Stimulated activated CD4-positive, alpha-beta T cell treated with anti-CD3 and anti-CD28 coated beads, Interleukin-12 subunit alpha, Interleukin-12 subunit beta, amount 100 ng/mL, for 24 hours (primary cell): ENCODE measurements around the gene BIN1.

Experiments
- DNase-seq, 2 experiments: peaks; one replicate each; pipeline ENCODE4 v3.0.0-alpha.2; 2020; ENCODE audit warnings: low read depth in 2 of 2

BIN1 gene

DNA sequence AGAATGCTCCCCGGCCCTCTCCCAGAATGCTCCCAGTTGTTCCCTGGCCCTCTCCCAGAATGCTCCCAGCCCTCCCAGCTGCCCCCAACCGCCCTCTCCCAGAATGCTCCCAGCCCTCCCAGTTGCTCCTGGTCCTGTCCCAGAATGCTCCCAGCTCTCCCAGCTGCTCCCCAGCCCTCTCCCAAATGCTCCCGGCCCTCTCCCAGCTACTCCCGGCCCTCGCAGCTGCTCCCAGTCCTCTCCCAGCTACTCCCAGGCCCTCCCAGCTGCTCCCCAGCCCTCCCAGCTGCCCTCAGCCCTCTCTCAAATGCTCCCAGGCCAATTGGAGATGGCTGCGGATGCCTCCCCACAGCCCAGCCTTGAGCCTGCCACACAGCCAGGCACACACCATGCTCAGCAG lies 31.1 kb downstream of the BIN1 start:
- DNase-seq = no peak

DNA sequence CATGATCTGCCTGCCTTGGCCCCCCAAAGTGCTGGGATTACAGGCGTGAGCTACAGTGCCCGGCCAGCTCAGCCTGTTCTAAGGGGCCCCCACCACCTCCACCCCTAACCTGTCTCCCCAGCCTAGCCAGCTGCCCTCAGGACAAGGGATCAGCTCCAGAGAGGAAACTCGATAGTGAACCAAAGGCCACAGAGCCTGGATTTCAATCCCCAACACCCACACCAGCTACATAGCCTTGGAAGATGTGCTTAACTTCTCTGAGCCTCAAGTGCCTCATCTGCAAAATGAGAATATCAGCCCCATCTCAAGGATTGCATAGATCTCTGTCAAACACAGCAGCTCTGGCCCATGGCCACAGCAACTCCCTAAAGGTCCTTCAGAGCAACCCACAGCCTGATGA lies 32.0 kb downstream of the BIN1 start:
- DNase-seq = no peak

DNA sequence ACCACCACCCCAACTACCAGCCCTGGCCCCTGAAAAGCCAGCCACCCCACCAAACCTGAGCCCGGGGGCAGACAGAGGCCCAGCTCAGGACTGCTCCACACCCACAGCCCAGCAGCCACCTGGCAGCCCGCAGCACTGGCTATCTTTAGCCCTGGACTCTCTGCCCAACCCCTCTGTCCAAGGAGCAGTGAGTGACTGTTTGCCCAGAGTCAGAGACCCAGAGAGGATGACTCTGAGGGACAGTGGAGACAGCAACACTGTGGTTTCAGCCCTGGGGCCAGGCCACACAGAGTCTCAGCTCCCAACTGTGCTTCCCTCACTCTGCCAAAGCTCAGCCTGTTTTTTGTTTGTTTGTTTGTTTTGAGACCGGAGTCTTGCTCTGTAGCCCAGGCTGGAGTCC lies 32.6 kb downstream of the BIN1 start:
- no peak for DNase-seq

DNA sequence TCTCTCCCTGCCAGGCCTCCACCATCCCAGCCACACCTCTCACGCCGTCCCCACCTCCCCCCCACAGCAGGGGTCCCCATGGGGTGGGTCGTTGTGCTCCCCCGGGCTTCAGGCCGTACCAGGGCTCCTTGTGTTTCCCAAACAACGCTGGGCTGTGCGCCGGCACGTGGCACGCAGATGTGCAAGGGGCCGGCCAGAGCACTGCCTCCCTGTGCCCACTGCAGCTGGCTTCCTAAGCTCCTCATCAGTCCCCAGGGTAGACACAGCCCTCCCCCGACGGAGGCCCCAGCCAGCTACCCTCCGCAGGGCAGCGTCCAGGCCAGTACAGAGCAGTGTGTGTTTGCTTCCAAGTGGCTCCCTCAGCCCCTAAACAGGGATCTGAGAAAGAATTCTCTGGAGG lies 34.0 kb downstream of the BIN1 start:
- no peak for DNase-seq

DNA sequence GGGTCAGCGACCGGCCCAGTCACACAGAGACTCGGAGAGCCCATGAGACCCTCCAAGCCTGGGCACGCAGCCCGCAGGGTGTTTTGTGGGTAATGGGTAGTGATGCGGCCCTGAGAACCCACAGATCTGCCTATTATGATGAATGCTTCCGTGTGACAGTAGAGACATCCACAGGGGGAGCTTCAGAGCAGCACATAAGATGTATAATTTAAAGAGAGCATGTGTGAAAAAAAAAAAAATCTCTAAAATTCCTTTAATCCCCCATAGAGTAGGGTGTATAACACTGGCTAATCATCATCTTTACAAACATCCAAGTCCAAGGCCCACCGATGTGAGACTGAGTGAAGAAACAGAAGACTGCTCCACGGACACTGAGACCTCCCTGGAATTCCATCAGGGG lies 34.6 kb downstream of the BIN1 start:
- DNase-seq = no peak

DNA sequence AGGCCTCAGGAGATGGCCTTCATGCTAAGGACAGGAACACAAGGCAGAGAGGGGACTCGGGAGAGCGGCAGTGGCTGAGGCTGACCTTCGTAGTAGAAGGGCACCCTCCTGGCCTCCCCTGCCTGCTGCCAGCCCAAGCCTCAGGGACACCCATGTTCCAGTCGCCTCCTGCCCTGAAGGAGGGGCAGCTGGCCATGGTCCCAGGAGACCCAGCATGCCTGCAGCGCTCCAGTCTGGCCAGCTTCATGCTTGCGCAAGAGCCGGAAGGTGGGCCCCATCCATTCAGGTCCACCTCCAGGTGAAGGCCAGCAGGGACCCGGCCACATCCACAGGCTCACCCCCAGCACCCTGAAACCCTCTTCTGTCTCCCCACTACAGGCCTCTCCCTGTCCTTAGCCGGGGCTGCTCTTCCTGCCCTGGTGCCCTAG lies 35.0 kb downstream of the BIN1 start:
- DNase-seq = no peak

DNA sequence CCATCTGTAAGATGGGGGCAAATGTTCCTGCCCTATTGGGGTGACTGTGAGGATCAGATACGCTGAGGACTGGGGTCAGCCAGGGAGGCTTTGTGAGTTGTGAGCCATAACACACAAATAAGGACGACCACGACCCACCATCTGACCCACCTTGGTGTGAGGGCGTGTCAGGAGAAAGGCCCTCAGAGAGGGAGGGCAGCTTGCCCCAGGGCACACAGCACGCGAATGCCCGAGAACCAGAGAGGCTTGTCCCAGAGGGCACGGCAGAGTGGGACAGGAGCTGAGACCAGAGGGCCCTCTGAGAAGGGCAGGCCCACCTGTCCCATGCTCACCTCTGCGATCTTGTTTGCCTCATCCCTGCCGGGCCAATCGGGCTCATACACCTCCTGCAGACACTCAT lies 36.7 kb downstream of the BIN1 start:
- no peak for DNase-seq

DNA sequence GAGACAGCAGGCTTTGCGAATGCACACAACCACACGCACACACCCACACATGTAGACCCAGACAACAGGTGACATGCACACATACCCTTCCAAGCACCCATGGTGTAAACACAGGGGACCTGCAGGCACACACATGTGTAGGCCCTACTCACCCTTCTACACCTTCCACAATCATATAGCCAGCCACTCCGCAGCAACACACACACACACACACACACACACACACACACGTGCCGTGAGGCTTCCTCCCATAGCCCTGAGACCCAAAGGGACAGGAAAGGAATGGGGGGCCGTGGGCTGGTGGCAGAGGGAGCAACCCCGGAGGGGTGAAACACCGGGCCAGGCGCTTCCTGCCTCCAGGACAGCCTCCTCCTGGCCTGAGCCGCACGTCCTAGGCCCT lies 37.4 kb downstream of the BIN1 start:
- DNase-seq = no peak

DNA sequence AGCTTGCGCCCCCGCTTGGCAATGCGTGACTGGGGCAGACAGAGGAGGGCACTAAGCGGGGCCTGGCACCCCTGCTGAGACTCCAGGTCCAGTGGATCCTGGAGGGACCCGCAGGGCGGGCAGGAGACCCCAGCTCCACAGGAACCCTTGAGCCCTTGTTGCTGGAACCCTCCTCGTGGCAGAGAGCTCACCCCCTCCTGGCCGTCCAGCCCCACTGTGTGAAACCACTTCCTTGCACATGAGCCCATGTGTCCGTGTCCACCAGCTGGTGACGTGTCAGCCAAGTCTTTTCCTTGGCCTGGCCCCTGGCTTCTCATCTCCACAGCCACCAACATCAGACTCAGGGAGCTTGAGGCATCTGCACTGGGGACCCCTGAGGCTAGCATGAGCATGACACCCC lies 38.0 kb downstream of the BIN1 start:
- no peak for DNase-seq

DNA sequence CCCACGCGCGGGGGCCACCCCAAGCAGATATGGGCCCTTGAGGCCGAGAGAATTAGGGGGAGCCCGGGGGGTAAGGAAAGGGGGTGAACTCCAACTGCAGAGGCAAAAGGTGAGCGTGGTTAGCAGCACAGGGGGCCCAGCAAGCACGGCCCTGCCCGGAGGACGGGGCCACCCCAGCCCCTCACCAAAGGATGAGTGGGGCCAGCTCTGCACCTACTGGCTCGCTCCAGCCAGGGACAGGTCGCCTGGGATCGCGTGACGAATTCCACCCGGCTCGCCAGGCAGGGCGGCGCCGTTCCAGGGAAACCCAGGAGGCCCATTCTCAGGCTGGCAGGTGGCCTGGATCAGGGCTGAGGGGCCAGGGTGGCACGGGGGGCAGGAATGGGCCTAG lies 38.6 kb downstream of the BIN1 start:
- no peak for DNase-seq

DNA sequence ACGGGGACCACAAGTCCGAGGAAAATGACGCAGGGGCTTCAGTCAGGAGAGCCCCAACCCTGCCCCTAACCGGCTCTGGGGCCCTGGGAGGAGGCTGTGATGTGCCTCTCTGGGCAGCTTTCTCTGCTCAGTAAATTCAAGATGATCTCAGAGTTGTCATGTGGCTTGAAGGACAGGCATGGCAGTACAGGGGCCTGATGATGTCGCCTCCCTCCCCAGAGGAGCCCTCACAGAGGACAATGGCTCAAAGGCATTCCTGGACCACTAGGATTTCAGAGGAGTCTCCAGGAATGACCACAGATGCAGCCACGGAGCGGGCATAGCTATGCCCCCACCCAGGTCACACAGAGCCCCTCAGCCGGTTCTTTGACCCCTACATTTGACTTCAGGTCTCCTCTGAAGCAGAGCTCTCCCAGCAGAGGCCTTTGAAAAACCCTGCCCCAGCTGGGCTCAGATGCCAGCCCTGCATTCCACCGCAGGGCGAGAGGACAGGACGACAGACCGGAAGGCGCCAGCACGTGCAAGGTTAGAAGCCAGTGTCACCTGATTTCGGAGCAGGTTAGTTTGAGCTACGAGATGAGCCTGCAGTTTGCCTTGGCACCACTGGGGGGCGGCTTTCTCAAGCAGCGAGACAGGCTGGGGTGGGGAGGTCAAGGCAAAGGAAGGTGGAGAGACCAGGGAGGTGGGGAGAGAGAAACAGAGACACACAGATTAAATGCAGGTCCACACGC lies 39.2 kb downstream of the BIN1 start:
- peak; percentile 35 to 61 for DNase-seq

DNA sequence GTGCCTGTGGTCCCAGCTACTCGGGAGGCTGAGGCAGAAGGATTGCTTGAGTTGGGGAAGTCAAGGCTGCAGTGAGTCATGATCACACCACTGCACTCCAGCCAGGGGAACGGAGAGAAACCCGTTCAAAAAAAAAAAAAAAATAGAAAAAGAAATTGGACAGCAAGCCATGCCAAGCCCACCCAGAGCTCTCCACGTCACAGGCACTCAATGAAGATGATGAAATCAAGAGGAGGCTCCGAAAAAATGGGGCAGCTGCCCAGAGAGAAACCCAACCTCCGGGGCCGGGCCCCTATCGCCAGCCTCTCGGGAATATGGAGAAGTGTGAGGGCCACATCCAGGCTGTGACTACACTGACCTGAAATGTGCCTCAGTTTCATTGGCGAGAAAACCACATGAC lies 40.0 kb downstream of the BIN1 start:
- DNase-seq = no peak

DNA sequence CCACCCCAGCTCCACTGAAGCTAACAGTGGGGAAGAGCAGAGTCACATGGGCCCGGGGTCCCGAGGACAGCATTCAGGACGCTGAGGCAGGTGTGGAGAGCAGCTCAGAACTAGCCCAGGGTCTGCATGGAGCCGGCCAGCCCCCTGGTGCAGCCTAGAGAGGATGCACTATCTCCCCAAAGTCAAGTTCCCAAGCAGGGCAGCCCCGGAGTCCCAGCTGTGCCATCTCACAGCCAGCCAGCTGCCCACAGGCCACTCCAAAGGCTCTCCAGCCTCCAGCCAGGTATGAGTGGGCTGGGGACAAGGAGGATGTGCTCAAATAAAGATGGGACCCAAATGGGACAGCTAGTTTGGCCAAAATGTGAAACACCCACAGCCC lies 41.0 kb downstream of the BIN1 start:
- no peak for DNase-seq

DNA sequence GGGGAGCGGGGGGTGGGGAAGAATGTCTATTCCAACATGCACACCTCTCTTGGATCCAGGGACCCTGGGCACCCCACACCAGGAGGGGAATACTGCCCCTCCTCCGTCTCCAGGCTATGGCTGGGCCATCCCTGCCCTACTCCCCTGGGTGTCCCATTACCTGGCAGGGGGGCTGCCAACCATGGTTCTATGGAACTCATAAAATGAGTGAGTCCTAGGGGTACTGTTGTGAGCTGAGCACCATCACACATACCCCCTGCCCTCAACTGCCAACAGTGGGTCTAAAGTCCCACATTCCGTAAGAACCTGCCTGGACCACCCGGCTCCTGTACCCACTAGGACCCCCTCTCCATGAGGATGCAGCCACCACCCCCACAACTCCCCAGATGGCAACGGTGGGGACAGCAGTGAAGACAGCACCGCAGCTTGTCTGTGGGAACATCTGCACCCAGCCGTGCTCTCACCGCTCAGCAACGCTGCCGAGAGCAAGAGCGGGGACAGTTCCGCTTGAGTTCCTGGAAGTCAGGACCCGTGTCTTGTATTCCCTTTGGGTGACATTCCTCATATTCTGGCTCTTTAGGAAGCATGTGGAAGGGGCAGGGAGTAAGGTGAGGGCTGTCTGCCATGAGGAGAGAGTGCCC lies 41.5 kb downstream of the BIN1 start:
- DNase-seq = no peak

DNA sequence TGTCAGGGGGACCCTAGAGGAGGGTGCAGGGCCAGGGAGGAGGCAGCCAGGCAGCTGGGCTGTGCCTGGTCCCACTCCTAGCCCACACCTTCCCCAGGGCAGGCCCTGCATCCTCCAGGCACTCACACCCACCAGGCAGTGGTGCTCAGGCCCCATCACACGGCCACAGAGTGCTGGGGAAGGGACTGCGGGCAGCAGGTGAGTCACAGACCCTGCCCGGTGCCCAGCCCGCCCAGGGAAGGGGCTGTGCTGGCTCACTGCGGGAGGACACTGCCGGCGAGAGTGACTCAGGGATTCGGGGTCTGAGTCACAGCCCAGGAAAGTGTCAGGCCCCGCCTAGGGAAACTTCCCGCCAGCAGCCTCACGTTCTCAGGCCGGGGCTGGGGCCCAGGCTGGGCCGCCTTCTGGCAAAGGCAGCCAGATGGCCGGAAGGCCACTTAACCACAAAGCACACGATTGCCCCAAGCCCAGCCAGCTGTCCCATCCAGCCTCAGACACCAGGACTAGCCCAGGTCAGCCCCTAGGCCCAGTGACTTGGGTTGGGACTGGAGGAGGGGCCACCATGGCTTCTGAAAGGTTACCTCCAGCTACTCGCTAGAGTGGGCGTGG lies 42.2 kb downstream of the BIN1 start:
- DNase-seq = peak; percentile 55 to 76

DNA sequence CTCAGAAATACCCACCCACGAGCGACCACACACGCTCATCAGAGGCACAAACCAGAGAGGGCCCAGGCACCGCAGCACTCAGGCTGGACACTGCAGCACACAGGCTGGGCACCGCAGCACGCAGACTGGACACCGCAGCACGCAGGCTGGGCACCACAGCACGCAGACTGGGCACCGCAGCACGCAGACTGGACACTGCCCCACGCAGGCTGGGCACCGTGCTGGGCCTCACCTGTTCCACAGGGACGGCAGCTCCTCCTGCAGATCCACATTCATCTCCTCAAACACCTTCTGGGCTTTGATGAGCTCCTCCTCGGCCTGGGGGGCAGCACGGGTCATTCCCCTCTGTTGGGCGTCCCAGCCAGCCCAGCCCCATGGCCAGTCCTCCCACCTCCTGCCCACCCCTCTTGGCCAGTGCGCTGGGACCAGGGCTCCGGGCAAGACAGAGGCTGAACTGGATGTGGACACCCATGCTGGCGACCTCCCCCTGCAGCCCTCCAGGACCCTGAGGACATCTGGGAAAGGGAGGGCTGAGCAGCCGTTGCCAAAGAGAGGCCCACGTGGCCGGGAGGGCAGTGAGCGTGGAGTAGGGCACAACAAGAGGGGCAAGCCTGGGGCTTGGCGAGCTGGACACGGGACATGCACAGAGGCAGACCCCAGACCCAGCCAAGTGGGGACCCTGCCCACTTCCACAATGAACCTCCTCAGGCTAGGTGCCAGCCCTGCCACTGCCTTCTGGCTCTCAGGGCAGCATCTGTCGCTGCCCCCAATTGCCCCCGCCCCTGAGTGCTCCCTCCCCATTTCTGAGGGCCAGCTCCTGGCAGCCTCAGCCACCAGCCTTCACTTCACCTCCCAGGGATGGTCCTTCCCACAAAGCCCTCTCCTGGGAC lies 43.0 kb downstream of the BIN1 start:
- no peak for DNase-seq

DNA sequence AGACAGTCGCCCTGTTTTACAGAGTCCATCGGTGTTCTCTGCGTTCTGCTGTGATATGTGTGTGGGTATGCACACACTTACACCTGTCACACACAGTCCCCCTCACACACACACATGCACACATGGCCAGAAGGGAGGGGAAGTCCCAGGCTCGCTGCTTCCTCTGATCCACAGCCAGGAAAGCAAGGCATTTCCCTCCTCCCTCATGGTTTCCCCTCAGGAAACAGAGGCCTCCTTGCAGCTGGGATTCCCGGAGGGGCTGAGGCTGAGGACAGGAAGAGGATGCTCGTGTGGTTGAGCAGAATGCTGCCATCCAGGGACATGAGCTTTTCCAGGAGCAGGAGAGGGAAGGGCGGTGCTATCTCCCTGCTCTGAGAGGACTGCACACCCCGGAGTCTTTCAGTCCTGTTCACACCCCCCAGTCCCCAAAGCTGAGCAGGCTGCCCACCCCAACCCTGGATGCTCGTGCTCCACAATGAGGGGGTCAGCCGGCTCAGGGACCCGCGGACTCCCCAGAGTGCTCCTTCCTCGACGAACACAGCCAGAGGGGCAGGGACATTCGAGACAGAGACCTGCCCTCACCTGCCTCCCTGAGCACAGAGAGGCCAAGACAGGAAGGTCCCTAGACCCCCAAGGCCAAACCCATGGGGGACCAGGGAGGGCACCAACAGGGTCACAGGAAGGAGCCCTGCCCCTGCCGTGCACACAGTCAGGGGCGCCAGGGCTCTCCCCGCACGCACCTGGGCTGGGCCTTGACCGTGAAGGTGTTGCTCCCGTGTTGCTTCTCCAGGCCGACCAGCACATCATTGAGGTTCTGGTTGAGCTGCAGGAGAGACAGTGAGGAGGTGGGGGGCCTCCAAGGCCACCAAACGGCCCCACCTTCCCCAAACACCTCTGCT lies 45.3 kb downstream of the BIN1 start:
- no peak for DNase-seq

DNA sequence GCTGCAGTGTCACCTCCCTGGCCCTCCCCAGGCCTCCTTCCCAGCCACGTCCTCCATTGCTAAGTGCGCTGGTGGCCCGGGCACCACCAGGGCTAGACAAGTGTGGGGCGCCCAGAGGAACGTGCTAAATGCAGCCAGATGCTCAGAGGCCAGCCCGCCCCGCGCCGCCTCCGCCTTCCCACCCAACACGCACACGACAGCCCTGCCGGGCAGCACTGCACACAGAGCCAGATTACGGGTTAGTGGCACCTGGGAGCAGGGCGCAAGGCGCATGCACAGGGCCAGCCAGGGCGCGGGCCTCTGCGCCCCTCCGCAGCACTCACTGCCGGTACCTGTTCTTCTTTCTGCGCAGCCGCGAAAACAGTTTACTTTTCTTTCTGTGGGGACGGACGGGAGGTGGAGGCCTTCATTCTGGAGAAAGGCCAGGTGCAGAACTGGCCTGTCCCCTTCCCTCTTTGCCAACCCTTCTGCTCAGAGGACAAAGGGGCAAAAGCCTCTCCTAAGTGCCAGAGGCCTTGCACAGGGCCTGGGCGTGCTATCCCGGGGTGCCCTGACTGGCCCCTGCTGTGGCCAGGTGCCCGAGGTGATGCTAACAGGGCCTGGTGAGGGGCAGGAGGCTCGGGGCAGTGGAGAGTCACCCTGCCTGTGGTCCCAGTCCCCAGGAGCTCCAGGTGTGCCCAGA lies 46.5 kb downstream of the BIN1 start:
- DNase-seq = no peak

DNA sequence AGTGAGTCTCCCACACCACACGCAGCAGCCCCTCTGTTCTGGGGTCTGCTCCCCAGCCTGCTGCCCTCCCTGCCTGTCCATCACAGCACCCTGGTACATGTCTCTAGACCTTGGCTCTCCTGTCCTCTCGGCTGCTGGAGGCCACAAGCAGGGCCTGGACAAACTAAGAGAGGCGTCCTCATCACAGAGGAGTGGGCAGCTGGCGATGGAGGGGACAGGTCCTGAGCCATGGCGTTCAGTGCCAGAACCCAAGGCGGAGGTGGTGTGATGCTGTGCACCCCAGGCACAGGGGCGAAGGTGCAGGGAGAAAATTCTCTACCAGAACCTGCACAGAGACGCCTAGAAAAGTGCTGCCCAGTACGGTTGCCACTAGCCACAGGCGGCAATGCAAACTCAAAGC lies 47.4 kb downstream of the BIN1 start:
- DNase-seq = no peak

DNA sequence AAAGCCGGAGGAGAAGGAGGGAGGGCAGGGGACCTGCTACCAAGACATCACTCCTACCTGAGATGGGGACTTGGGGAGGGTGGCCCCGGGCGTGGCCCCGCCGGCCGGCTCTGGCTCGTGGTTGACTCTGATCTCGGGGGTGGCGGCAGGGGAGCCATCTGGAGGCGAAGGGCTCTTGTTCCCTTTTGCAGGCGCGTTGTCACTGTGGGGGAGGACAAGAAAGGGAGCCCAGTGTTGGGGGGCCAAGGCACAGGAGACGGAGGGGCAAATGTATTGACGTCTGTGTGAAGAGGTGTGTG lies 48.1 kb downstream of the BIN1 start:
- DNase-seq = no peak
